OCI-LY1 (cell line): ENCODE data around the gene CEMIP.

ENCODE experiments used
- H2AFZ ChIP-seq: fragments of 200-600 bp; sonication (generic), shearing (Covaris generic); 2 replicates; pipeline ENCODE4 v1.6.0; 2014; ENCODE audit warnings: antibody characterized with exemption, mild to moderate bottlenecking, low read length
- H3F3A ChIP-seq: fragments of 200-600 bp; sonication (generic), shearing (Covaris generic); 2 replicates; pipeline ENCODE4 v1.6.0; 2014; ENCODE audit warnings: mild to moderate bottlenecking, antibody characterized with exemption, low read length, moderate library complexity; ENCODE audit not compliant: insufficient read depth
- H3K27ac ChIP-seq: fragments of 200-600 bp; sonication (generic); 2 replicates; pipeline ENCODE4 v1.5.1; 2014; ENCODE audit warnings: low read length, mixed run types, mild to moderate bottlenecking, low read depth; ENCODE audit not compliant: poor library complexity, severe bottlenecking
- H3K27me3 ChIP-seq: fragments of 200-600 bp; sonication (generic); 2 replicates; pipeline ENCODE4 v1.6.0; 2014; ENCODE audit warnings: antibody characterized with exemption, mild to moderate bottlenecking, low read length, moderate library complexity; ENCODE audit not compliant: insufficient read depth
- H3K36me3 ChIP-seq: fragments of 200-600 bp; sonication (generic); 2 replicates; pipeline ENCODE4 v1.6.1; 2014; ENCODE audit warnings: mild to moderate bottlenecking, antibody characterized with exemption, low read length, moderate library complexity, mixed read lengths; ENCODE audit not compliant: insufficient read depth
- H3K4me1 ChIP-seq: fragments of 200-600 bp; sonication (generic); 2 replicates; pipeline ENCODE4 v1.5.1; 2014; ENCODE audit warnings: mild to moderate bottlenecking, low read length, moderate library complexity; ENCODE audit not compliant: insufficient read depth, severe bottlenecking
- H3K4me2 ChIP-seq: fragments of 200-600 bp; sonication (generic), shearing (Covaris generic); 2 replicates; pipeline ENCODE4 v1.6.1; 2014; ENCODE audit warnings: low read length
- H3K4me3 ChIP-seq: fragments of 200-600 bp; sonication (generic); 2 replicates; pipeline ENCODE4 v1.5.1; 2014; ENCODE audit warnings: low read length, low read depth, mild to moderate bottlenecking, mixed read lengths; ENCODE audit not compliant: poor library complexity, severe bottlenecking
- H3K79me2 ChIP-seq: fragments of 200-600 bp; shearing (Covaris generic); 2 replicates; pipeline ENCODE4 v1.6.1; 2016; ENCODE audit warnings: mixed run types, low read length, mixed read lengths; ENCODE audit not compliant: insufficient read depth
- H3K9ac ChIP-seq: fragments of 200-600 bp; sonication (generic), shearing (Covaris generic); 2 replicates; pipeline ENCODE4 v1.6.1; 2014; ENCODE audit warnings: mild to moderate bottlenecking, low read length, mixed read lengths
- H3K9me2 ChIP-seq: fragments of 200-600 bp; sonication (generic), shearing (Covaris generic); 2 replicates; pipeline ENCODE4 v1.6.1; 2014; ENCODE audit warnings: low read depth, mild to moderate bottlenecking, low read length, mixed read lengths
- H3K9me3 ChIP-seq: fragments of 200-600 bp; shearing (Covaris generic); 2 replicates; pipeline ENCODE4 v1.6.1; 2014; ENCODE audit warnings: low read length, mixed read lengths
- H4K20me1 ChIP-seq: fragments of 200-600 bp; sonication (generic), shearing (Covaris generic); 2 replicates; pipeline ENCODE4 v1.6.0; 2016; ENCODE audit warnings: mild to moderate bottlenecking, low read length; ENCODE audit not compliant: insufficient read depth
- CTCF ChIP-seq: fragments of 200-600 bp; sonication (generic), shearing (Covaris generic); IDR thresholded peaks from 2 replicates; pipeline ENCODE4 v1.5.1; 2017; ENCODE audit warnings: mild to moderate bottlenecking, antibody characterized with exemption, low read length, moderate library complexity, mixed read lengths
- EZH2 ChIP-seq: fragments of 200-600 bp; sonication (generic), shearing (Covaris generic); IDR thresholded peaks from 2 replicates; pipeline ENCODE4 v1.8.0; 2017; ENCODE audit warnings: borderline replicate concordance, mixed run types, mild to moderate bottlenecking, antibody characterized with exemption, low read length, moderate library complexity, mixed read lengths

The CEMIP gene

GRCh38 chr15:80912673-80913072 lies 133.5 kb downstream of the CEMIP start:
- no peaks in the 10 kb centered on the region for H4K20me1 ChIP-seq
- no peaks in the 10 kb centered on the region for H3K36me3 ChIP-seq
- H3K9me2 ChIP-seq, result no peaks in the 10 kb centered on the region
- no peak overlapping the region for H3K9ac ChIP-seq
- H3K4me2 ChIP-seq, result no peak overlapping the region
- H3K4me3 ChIP-seq, result no peak overlapping the region
- no peaks in the 10 kb centered on the region for H3K27me3 ChIP-seq
- no peak overlapping the region for H2AFZ ChIP-seq
- H3K4me1 ChIP-seq, result no peaks in the 10 kb centered on the region
- H3F3A ChIP-seq, result no peaks in the 10 kb centered on the region
- no peak overlapping the region for H3K27ac ChIP-seq
- no peaks in the 10 kb centered on the region for H3K79me2 ChIP-seq
- H3K9me3 ChIP-seq, result no peaks in the 10 kb centered on the region
- no peak for TF ChIP-seq CTCF
- no peak for TF ChIP-seq EZH2

DNA sequence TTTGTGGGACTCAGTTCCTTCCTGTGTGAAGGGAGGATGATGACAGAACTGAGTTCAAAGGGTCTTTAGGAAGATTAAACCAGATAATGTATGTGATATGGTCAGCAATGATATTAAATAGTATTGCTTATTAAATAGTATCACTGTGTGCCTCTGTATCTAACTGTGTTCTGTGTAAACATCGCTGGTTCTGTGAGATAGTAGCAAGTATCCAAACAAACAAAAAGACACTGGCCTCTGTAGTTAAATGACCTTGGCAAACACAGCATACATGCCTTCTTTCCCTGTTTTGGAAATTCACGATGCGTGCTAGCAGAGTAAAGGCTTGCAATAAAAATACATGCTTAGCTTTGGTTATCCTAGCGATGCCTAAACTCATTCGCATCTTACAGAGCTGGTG lies 134.4 kb downstream of the CEMIP start:
- H3K4me2 ChIP-seq, result no peak overlapping the region

DNA sequence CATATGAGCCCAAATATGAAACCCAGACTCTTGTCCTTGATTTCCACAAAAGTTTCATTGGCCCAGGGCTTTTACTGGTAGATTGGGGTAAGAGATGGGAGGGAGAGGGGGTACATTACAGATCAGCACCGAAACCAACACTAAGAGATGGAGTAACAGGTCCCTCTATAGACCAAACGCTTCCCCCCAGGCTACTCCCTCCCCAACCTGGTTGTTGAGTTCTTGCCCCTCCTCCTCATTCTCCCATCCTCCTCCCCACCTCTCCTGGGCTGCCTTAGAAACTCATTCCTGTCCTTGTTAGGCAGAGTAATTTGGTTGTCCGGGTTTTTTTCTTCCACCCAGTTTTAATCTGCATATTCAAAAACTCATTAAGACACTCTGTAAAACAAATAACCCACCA lies 136.3 kb downstream of the CEMIP start:
- H3K36me3 ChIP-seq, result no peaks in the 10 kb centered on the region
- no peak overlapping the region for H3K27ac ChIP-seq
- no peaks in the 10 kb centered on the region for H4K20me1 ChIP-seq
- H3K27me3 ChIP-seq, result no peaks in the 10 kb centered on the region
- no peaks in the 10 kb centered on the region for H3K79me2 ChIP-seq
- H3K4me1 ChIP-seq, result no peaks in the 10 kb centered on the region
- H2AFZ ChIP-seq, result no peak overlapping the region
- no peaks in the 10 kb centered on the region for H3K9me3 ChIP-seq
- no peak for TF ChIP-seq EZH2
- TF ChIP-seq CTCF, result peak; percentile 22; the same call in 1 of the 2 replicates
- H3K9ac ChIP-seq, result no peak overlapping the region
- no peaks in the 10 kb centered on the region for H3F3A ChIP-seq
- no peak overlapping the region for H3K4me2 ChIP-seq
- no peak overlapping the region for H3K4me3 ChIP-seq
- H3K9me2 ChIP-seq, result no peaks in the 10 kb centered on the region

More for the DNA sequence above, 134.4 kb downstream of the CEMIP start:
- H3K9ac ChIP-seq, result no peak overlapping the region
- no peaks in the 10 kb centered on the region for H3K9me3 ChIP-seq
- H3K9me2 ChIP-seq, result no peaks in the 10 kb centered on the region
- H3K79me2 ChIP-seq, result no peaks in the 10 kb centered on the region
- no peaks in the 10 kb centered on the region for H3K27me3 ChIP-seq
- H3F3A ChIP-seq, result no peaks in the 10 kb centered on the region
- no peaks in the 10 kb centered on the region for H3K4me1 ChIP-seq
- no peak overlapping the region for H3K27ac ChIP-seq
- no peaks in the 10 kb centered on the region for H4K20me1 ChIP-seq
- no peak overlapping the region for H2AFZ ChIP-seq
- no peaks in the 10 kb centered on the region for H3K36me3 ChIP-seq
- TF ChIP-seq EZH2 (no peak), CTCF (no peak)
- H3K4me3 ChIP-seq, result no peak overlapping the region
